ENCODE results near the gene PHLDA3. TPM values are rescaled to one million over a fixed set of nuclear protein-coding genes. Genes with fewer than 3 reads are reported as not detected.

Gene PHLDA3
- total RNA-seq, result 0.31 TPM

- Histone ChIP-seq H3K27me3 (ENCODE audit: insufficient read depth, low read length) (peaks cover 20% of the 10 kb centered on the region), H3K4me1 (ENCODE audit: insufficient read depth, low read length) (peaks cover 6% of the 10 kb centered on the region), H3K4me3 (ENCODE audit: low read length) (no peak within 1 kb of the TSS)
These were observed at the start of gene PHLDA3 for GRCh38 chr1:201468844-201469644. PHLDA3 (minus strand) TSS chr1:201469188; CDS start chr1:201468786, 402 bp downstream.

GRCh38 chr1:201518071-201518470 is 49.1 kb upstream of the PHLDA3 start:
- no peaks in the 10 kb centered on the region for H3K9me3 ChIP-seq (ENCODE audit: low read depth, low read length)
- H3K4me3 ChIP-seq (ENCODE audit: low read length), result no peak overlapping the region
- H3K27me3 ChIP-seq (ENCODE audit: insufficient read depth, low read length), result no peaks in the 10 kb centered on the region
- H3K4me1 ChIP-seq (ENCODE audit: insufficient read depth, low read length), result no peaks in the 10 kb centered on the region

More at GRCh38 chr1:201468844-201469644, at the start of gene PHLDA3:
- no peaks in the 10 kb centered on the region for H3K9me3 ChIP-seq (ENCODE audit: low read depth, low read length)

GRCh38 chr1:201517631-201518030 is 48.6 kb upstream of the PHLDA3 start:
- Histone ChIP-seq H3K9me3 (ENCODE audit: low read depth, low read length) (no peaks in the 10 kb centered on the region), H3K27me3 (ENCODE audit: insufficient read depth, low read length) (no peaks in the 10 kb centered on the region), H3K4me3 (ENCODE audit: low read length) (no peak overlapping the region), H3K4me1 (ENCODE audit: insufficient read depth, low read length) (peaks cover 3% of the 10 kb centered on the region)

DNA sequence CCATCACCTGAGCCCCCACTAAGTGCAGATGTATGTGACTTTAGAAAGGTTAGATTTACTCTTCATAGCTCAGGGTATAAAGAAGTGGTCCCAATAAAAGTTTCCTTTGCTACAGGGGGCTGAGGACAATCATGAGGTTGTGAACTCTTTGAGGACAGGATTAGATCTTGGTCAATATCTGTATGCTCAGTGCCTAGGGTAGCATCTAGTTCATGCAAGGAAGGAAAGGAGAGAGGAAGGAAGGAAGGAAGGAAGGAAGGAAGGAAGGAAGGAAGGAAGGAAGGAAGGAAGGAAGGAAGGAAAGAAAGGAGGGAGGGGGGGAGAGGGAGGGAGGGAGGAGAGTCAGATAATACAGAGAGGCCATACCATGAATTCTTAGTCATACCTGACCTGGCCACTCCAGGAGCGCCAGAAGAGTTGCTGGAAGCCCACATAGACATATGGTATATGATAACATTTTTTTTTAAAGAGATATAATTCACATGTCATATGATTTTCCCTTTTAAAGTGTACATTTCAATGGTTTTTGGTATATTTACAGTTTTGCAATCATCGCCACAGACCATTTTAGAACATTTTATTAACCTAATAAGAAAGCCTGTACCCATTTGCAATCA is 47.6 kb upstream of the PHLDA3 start:
- Histone ChIP-seq H3K4me1 (ENCODE audit: insufficient read depth, low read length) (peaks cover 13% of the 10 kb centered on the region), H3K27me3 (ENCODE audit: insufficient read depth, low read length) (no peaks in the 10 kb centered on the region), H3K9me3 (ENCODE audit: low read depth, low read length) (no peaks in the 10 kb centered on the region), H3K4me3 (ENCODE audit: low read length) (no peak overlapping the region)

GRCh38 chr1:201515895-201516294 is 46.9 kb upstream of the PHLDA3 start:
- Histone ChIP-seq H3K4me3 (ENCODE audit: low read length) (no peak overlapping the region), H3K9me3 (ENCODE audit: low read depth, low read length) (no peaks in the 10 kb centered on the region), H3K27me3 (ENCODE audit: insufficient read depth, low read length) (no peaks in the 10 kb centered on the region), H3K4me1 (ENCODE audit: insufficient read depth, low read length) (peaks cover 19% of the 10 kb centered on the region)

- Histone ChIP-seq H3K4me3 (ENCODE audit: low read length) (no peak overlapping the region), H3K27me3 (ENCODE audit: insufficient read depth, low read length) (no peaks in the 10 kb centered on the region), H3K4me1 (ENCODE audit: insufficient read depth, low read length) (peaks cover 19% of the 10 kb centered on the region), H3K9me3 (ENCODE audit: low read depth, low read length) (no peaks in the 10 kb centered on the region)
These were observed 46.2 kb upstream of the PHLDA3 start for GRCh38 chr1:201515062-201515750.

DNA sequence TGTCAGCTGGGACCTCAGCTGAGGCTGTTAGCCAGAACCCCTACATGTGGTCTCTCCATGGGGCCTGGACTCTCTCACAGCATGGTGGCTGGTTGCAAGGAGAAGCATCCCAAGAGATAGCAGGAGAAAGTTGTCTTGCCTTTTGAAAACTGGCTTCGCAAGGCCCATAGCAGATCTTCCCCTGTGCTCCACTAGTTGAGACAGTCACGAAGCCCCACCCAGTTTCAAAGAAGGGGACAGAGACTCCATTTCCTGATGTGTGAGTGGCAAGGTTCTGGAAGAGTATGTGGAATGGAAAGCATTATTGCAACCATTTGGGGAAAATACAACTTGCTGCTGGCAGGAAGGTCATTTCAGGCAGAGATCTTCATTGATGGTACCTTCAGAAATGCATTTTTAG is 45.5 kb upstream of the PHLDA3 start:
- H3K4me3 ChIP-seq (ENCODE audit: low read length), result no peak overlapping the region
- H3K27me3 ChIP-seq (ENCODE audit: insufficient read depth, low read length), result no peaks in the 10 kb centered on the region
- peaks cover 24% of the 10 kb centered on the region for H3K4me1 ChIP-seq (ENCODE audit: insufficient read depth, low read length)
- no peaks in the 10 kb centered on the region for H3K9me3 ChIP-seq (ENCODE audit: low read depth, low read length)

DNA sequence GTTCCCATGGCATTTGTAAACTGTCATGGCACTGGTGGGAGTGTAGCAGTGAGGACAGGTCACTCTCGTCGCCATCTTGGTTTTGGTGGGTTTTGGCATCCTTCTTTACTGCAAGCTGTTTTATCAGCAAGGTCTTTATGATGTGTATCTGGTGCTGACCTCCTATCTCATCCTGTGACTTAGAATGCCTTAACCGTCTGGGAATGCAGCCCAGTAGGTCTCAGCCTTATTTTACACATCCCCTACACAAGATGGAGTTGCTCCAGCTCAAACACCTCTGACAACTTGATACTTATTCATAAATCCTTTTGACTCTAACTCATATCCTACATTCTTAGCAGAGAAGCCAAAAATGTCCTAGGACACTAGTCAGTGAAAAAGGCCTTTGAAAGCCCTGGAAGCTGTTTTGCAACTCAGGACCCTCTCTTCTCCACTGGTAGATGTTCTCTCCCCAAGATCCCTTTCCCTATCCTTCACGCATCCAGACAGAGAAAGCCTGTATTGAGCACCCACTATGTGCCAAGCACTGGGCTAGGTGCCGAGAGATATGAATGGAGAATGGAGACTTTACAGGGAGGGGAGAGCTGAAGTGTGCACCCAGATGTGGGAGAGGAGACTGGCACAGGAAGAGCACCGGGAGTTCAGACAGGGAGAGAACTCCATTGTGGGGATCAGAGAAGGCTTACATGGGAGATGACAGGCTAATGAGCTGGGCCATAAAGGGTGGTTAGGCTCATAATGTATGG is 44.7 kb upstream of the PHLDA3 start:
- H3K9me3 ChIP-seq (ENCODE audit: low read depth, low read length), result no peaks in the 10 kb centered on the region
- no peak overlapping the region for H3K4me3 ChIP-seq (ENCODE audit: low read length)
- peaks cover 24% of the 10 kb centered on the region for H3K4me1 ChIP-seq (ENCODE audit: insufficient read depth, low read length)
- no peaks in the 10 kb centered on the region for H3K27me3 ChIP-seq (ENCODE audit: insufficient read depth, low read length)

DNA sequence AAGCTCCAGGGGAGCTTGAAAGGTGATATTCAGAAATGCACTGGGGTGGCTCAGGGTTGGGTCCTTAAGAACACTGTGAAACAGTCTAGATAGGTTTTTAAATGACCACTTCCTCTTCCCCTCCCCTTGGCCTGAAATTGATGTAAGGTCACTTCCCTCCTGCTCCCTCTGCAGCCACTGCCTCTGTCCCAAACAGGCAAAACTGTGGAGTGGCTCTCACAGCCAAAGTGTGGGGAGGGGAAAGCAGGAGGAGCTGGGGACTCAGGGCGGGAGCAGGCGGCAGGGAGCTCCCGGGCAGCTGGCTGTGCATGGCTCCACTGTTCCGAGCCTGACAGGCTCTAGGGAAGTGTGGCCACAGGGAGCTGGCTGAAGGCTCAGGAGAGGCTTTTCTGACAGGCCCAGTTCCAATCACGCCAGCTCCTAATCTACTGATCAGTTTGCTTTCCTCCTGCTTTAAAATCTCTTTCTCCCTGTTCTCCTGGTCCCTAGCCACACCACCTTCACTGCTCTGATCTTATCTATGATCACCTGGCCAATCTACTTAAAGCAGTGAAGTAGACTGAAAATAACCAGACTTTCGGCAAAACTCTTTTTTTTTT is 43.1 kb upstream of the PHLDA3 start:
- Histone ChIP-seq H3K4me1 (ENCODE audit: insufficient read depth, low read length) (peaks cover 34% of the 10 kb centered on the region), H3K4me3 (ENCODE audit: low read length) (no peak overlapping the region), H3K27me3 (ENCODE audit: insufficient read depth, low read length) (no peaks in the 10 kb centered on the region), H3K9me3 (ENCODE audit: low read depth, low read length) (no peaks in the 10 kb centered on the region)

GRCh38 chr1:201511396-201511940 is 42.5 kb upstream of the PHLDA3 start:
- no peaks in the 10 kb centered on the region for H3K27me3 ChIP-seq (ENCODE audit: insufficient read depth, low read length)
- H3K4me1 ChIP-seq (ENCODE audit: insufficient read depth, low read length), result peaks cover 38% of the 10 kb centered on the region
- H3K4me3 ChIP-seq (ENCODE audit: low read length), result no peak overlapping the region
- H3K9me3 ChIP-seq (ENCODE audit: low read depth, low read length), result no peaks in the 10 kb centered on the region

GRCh38 chr1:201510734-201511133 is 41.7 kb upstream of the PHLDA3 start:
- H3K4me3 ChIP-seq (ENCODE audit: low read length), result no peak overlapping the region
- H3K4me1 ChIP-seq (ENCODE audit: insufficient read depth, low read length), result peaks cover 45% of the 10 kb centered on the region
- no peaks in the 10 kb centered on the region for H3K9me3 ChIP-seq (ENCODE audit: low read depth, low read length)
- no peaks in the 10 kb centered on the region for H3K27me3 ChIP-seq (ENCODE audit: insufficient read depth, low read length)

DNA sequence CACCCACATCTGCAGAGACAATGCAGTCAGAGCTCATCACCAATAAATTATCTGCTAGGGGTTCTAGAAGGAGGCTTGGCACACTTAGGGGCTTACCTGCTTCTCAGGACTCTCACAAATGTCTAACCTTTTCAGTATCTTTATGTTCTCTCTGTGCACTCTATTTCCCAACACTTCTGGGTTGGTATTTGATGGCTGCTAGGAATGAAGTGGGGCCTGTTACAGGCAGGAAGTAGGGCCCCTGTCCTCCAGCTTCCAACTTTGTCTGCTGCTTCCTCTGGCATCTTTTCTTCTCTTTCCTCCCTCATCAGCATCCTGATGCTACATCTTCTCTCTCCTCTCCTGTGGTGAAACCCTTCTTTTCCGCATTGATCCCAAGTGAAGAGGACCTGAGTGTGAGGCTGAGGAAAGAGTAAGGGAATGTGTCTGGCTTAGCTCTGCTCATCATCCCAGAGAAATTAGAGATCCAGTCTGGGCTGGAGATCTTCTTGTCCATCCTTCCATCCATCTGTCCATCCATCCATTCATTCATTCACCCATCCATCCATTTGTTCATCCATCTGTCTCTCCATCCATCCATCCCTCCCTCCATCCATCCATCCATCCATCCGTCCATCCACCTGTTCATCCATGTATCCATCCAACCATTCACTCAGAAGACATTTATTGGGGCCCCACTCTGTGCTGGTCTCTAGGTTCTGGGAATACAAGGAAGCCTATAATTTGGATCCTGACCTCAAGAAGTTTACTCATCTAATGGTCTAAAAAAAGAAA is 40.8 kb upstream of the PHLDA3 start:
- H3K4me1 ChIP-seq (ENCODE audit: insufficient read depth, low read length), result peaks cover 54% of the 10 kb centered on the region
- no peaks in the 10 kb centered on the region for H3K9me3 ChIP-seq (ENCODE audit: low read depth, low read length)
- H3K27me3 ChIP-seq (ENCODE audit: insufficient read depth, low read length), result no peaks in the 10 kb centered on the region
- no peak overlapping the region for H3K4me3 ChIP-seq (ENCODE audit: low read length)

GRCh38 chr1:201508809-201509208 is 39.8 kb upstream of the PHLDA3 start:
- Histone ChIP-seq H3K9me3 (ENCODE audit: low read depth, low read length) (no peaks in the 10 kb centered on the region), H3K4me3 (ENCODE audit: low read length) (no peak overlapping the region), H3K4me1 (ENCODE audit: insufficient read depth, low read length) (peaks cover 57% of the 10 kb centered on the region), H3K27me3 (ENCODE audit: insufficient read depth, low read length) (no peaks in the 10 kb centered on the region)

GRCh38 chr1:201507360-201507675 is 38.3 kb upstream of the PHLDA3 start:
- Histone ChIP-seq H3K4me1 (ENCODE audit: insufficient read depth, low read length) (peaks cover 51% of the 10 kb centered on the region), H3K4me3 (ENCODE audit: low read length) (peak overlapping the region; percentile 73), H3K27me3 (ENCODE audit: insufficient read depth, low read length) (no peaks in the 10 kb centered on the region)

More at GRCh38 chr1:201507360-201507675, 38.3 kb upstream of the PHLDA3 start:
- H3K9me3 ChIP-seq (ENCODE audit: low read depth, low read length), result no peaks in the 10 kb centered on the region
